Measurements from ENCODE around the gene KCNJ16. TPM values are rescaled to one million over a fixed set of nuclear protein-coding genes. Genes with fewer than 3 reads are reported as not detected.

KCNJ16 gene
- total and polyA plus RNA-seq, 2 of the 13 experiments (the other 11 are each of a cell fraction or from before 2014, with no cell fraction given): not detected

GRCh38 chr17:70076831-70077230 is 1.8 kb downstream of the KCNJ16 start:
- Histone ChIP-seq H3K79me2 (ENCODE audit: insufficient read depth, low read length) (no peaks in the 10 kb centered on the region), H3K4me3 (replicated peaks in 1 of 3; ENCODE audit: insufficient read depth in 1 of 3, low read depth in 2 of 3, low read length in 3 of 3) (no peak overlapping the region), H3K4me1 (ENCODE audit: insufficient read depth, low read length) (no peaks in the 10 kb centered on the region), H3K9me3 (ENCODE audit: low read length) (peaks cover 75% of the 10 kb centered on the region), H3K9ac (ENCODE audit: insufficient read depth, low read depth, low read length) (no peak overlapping the region), H3K27ac (ENCODE audit: extremely low read length, insufficient read depth, low read length) (no peak overlapping the region), H2AFZ (ENCODE audit: low read length) (no peak overlapping the region), H3K36me3 (replicated peaks in 1 of 2; ENCODE audit: control insufficient read depth in 1 of 2, insufficient read depth in 2 of 2, low read length in 2 of 2) (no peaks in the 10 kb centered on the region), H4K20me1 (ENCODE audit: insufficient read depth, low read length) (no peaks in the 10 kb centered on the region), H3K27me3 (ENCODE audit: control insufficient read depth in 1 of 2, insufficient read depth in 2 of 2, low read length in 2 of 2) (no peaks in the 10 kb centered on the region), H3K4me2 (ENCODE audit: low read depth, low read length) (no peak overlapping the region)
- ChIA-PET POLR2A (no interaction called here), CTCF (ENCODE audit: low intra/inter-chr PET ratio, low total read pairs) (no interaction called here)
- intact Hi-C loops (cut with micrococcal nuclease; ENCODE audit: unreplicated experiment): no loop called here
- ATAC-seq (no peak), DNase-seq (ENCODE audit: low spot score) (no peak), FAIRE-seq (no peak)
- no peak for TF ChIP-seq KDM3A (CRISPR knock-in tag; IDR thresholded peaks at IDR 0.05; ENCODE audit: low read depth)
- no TSS peak for BruUV-seq (replicated peaks)
- in situ Hi-C loops (cut with HindIII; ENCODE audit: extremely low pct_ligation_motif_present, low pct_unique_long_range_greater_than_20kb): no loop called here
- WGBS (ENCODE audit: low lambda C conversion rate): 5% methylated on average over 3 of the region's 3 CpGs

GRCh38 chr17:70078549-70078948 is 3.5 kb downstream of the KCNJ16 start:
- no peak for DNase-seq (ENCODE audit: low spot score)
- intact Hi-C loops (cut with micrococcal nuclease; ENCODE audit: unreplicated experiment): no loop called here
- FAIRE-seq: no peak
- ATAC-seq: no peak
- Histone ChIP-seq H3K4me2 (ENCODE audit: low read depth, low read length) (no peak overlapping the region), H4K20me1 (ENCODE audit: insufficient read depth, low read length) (no peaks in the 10 kb centered on the region), H3K9me3 (ENCODE audit: low read length) (peaks cover 71% of the 10 kb centered on the region), H3K36me3 (replicated peaks in 1 of 2; ENCODE audit: control insufficient read depth in 1 of 2, insufficient read depth in 2 of 2, low read length in 2 of 2) (no peaks in the 10 kb centered on the region), H3K4me3 (replicated peaks in 1 of 3; ENCODE audit: insufficient read depth in 1 of 3, low read depth in 2 of 3, low read length in 3 of 3) (no peak overlapping the region), H3K4me1 (ENCODE audit: insufficient read depth, low read length) (no peaks in the 10 kb centered on the region), H3K27me3 (ENCODE audit: control insufficient read depth in 1 of 2, insufficient read depth in 2 of 2, low read length in 2 of 2) (no peaks in the 10 kb centered on the region), H3K9ac (ENCODE audit: insufficient read depth, low read depth, low read length) (no peak overlapping the region), H2AFZ (ENCODE audit: low read length) (no peak overlapping the region), H3K79me2 (ENCODE audit: insufficient read depth, low read length) (no peaks in the 10 kb centered on the region), H3K27ac (ENCODE audit: extremely low read length, insufficient read depth, low read length) (no peak overlapping the region)
- in situ Hi-C loops (cut with HindIII; ENCODE audit: extremely low pct_ligation_motif_present, low pct_unique_long_range_greater_than_20kb): no loop called here
- BruUV-seq (replicated peaks): no TSS peak
- POLR2A ChIA-PET: no interaction called here
- TF ChIP-seq ZXDC (CRISPR knock-in tag; IDR thresholded peaks at IDR 0.05) (no peak), ZBTB14 (CRISPR knock-in tag; IDR thresholded peaks at IDR 0.05) (no peak), RFXANK (CRISPR knock-in tag; IDR thresholded peaks at IDR 0.05) (no peak), TCF12 (IDR thresholded peaks at IDR 0.05) (no peak), TCF12 (CRISPR knock-in tag; IDR thresholded peaks at IDR 0.05) (no peak), SRSF1 (optimal IDR thresholded peaks at IDR 0.05; ENCODE audit: low read depth, low read length) (no peak), CEBPG (CRISPR knock-in tag; IDR thresholded peaks at IDR 0.05) (no peak), SAFB2 (CRISPR knock-in tag; IDR thresholded peaks at IDR 0.05; ENCODE audit: borderline replicate concordance, low read depth) (no peak), ZNF670 (CRISPR knock-in tag; IDR thresholded peaks at IDR 0.05; ENCODE audit: borderline replicate concordance) (no peak), ZNF20 (CRISPR knock-in tag; IDR thresholded peaks at IDR 0.05) (no peak), AKAP8 (CRISPR knock-in tag; IDR thresholded peaks at IDR 0.05) (no peak), ERF (CRISPR knock-in tag; IDR thresholded peaks at IDR 0.05) (no peak), ZNF101 (CRISPR knock-in tag; IDR thresholded peaks at IDR 0.05; ENCODE audit: borderline replicate concordance, low read depth) (no peak)
- CTCF ChIA-PET (ENCODE audit: low intra/inter-chr PET ratio, low total read pairs): no interaction called here
- 17% methylated on average over 4 of the region's 4 CpGs for WGBS (ENCODE audit: low lambda C conversion rate)

Measured in HepG2 (cell line).